Lower leg skin (tissue), 3 donors: ENCODE results near the gene CRHBP.

Experiments
- POLR2A ChIP-seq, 2 donors: fragments of 450-650 bp; IDR thresholded peaks; one replicate each; pipeline ENCODE4 v1.6.1; 2016 to 2017; ENCODE audit warnings: antibody characterized with exemption in 2 of 2, mild to moderate bottlenecking in 1 of 2, moderate library complexity in 1 of 2
- TF ChIP-seq, protein P1 (sequence below), 3 donors: fragments of 450-650 bp; IDR thresholded peaks; one replicate each; pipeline ENCODE4 v1.5.1; 2016; ENCODE audit warnings: antibody characterized with exemption in 3 of 3, mild to moderate bottlenecking in 3 of 3, moderate library complexity in 2 of 3

DNA sequence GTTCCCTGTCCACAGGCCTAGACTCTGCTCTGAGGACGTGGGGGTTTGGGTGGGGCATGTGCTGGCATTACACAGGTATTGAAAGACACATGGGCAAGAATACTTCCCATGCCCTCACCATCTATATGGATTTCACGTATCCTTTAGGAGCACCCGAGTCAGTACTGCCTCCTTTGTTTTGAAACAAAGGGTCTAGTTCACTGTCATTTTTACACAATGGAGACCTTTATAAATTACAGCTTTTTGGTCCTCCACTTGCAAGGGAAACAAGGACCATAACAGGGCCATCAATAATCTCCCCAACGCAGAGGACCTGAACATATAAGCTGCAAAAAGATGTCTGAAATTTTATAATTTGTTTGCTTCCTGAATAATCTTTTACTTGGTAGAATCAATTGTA is 24.9 kb upstream of the CRHBP start:
- TF ChIP-seq, protein P1, sequence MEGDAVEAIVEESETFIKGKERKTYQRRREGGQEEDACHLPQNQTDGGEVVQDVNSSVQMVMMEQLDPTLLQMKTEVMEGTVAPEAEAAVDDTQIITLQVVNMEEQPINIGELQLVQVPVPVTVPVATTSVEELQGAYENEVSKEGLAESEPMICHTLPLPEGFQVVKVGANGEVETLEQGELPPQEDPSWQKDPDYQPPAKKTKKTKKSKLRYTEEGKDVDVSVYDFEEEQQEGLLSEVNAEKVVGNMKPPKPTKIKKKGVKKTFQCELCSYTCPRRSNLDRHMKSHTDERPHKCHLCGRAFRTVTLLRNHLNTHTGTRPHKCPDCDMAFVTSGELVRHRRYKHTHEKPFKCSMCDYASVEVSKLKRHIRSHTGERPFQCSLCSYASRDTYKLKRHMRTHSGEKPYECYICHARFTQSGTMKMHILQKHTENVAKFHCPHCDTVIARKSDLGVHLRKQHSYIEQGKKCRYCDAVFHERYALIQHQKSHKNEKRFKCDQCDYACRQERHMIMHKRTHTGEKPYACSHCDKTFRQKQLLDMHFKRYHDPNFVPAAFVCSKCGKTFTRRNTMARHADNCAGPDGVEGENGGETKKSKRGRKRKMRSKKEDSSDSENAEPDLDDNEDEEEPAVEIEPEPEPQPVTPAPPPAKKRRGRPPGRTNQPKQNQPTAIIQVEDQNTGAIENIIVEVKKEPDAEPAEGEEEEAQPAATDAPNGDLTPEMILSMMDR (IDR thresholded peaks at IDR 0.05): no peak
- TF ChIP-seq POLR2A (IDR thresholded peaks at IDR 0.05): no peak
